Type B pancreatic cell (in vitro differentiated cells): ENCODE measurements around the gene ABI3BP. TPM values are rescaled to one million over a fixed set of nuclear protein-coding genes. Genes with fewer than 3 reads are reported as not detected.
"Not testable (repeated sequence)": the region's sequence is repeated elsewhere in the genome, so short reads cannot be mapped to it uniquely, and the experiment has no call there.

Experiments used
- DNase-seq: peaks from one replicate; pipeline ENCODE4 v3.0.0; 2021; ENCODE audit warnings: mixed read lengths; ENCODE audit not compliant: unreplicated experiment; ENCODE audit errors: extremely low spot score
- H3K27ac Mint-ChIP-seq: 2 replicates; pipeline ENCODE4 v1.8.0; 2021; ENCODE audit warnings: mild to moderate bottlenecking, mixed read lengths
- H3K27me3 Mint-ChIP-seq: 2 replicates; pipeline ENCODE4 v1.8.0; 2021; ENCODE audit warnings: mixed read lengths
- H3K36me3 Mint-ChIP-seq: 2 replicates; pipeline ENCODE4 v1.8.0; 2021; ENCODE audit warnings: mixed read lengths
- H3K4me1 Mint-ChIP-seq: one replicate; pipeline ENCODE4 v1.8.0; 2021; ENCODE audit warnings: mixed read lengths; ENCODE audit not compliant: unreplicated experiment
- H3K4me3 Mint-ChIP-seq: 2 replicates; pipeline ENCODE4 v1.8.0; 2021; ENCODE audit warnings: mild to moderate bottlenecking, mixed read lengths
- H3K9me3 Mint-ChIP-seq: 2 replicates; pipeline ENCODE4 v1.8.0; 2021; ENCODE audit warnings: mixed read lengths
- CTCF ChIP-seq: fragments of 200-600 bp; sonication (generic); conservative IDR thresholded peaks from 2 replicates; pipeline ENCODE4 v1.5.0; 2021; ENCODE audit warnings: antibody characterized with exemption, mild to moderate bottlenecking
- total RNA-seq: library from RNA; stranded (reverse); gene quantifications from 2 replicates; pipeline ENCODE4 v1.2.1, GENCODE V29; 2021; ENCODE audit warnings: low replicate concordance

Gene ABI3BP
- total RNA-seq, 1 donor from 2014 or later: 7.3 TPM

GRCh38 chr3:100947119-100947518, 46.1 kb downstream of the ABI3BP start:
- no peaks in the 10 kb centered on the region for H3K27me3 Mint-ChIP-seq
- DNase-seq: no peak
- no peak overlapping the region for H3K27ac Mint-ChIP-seq
- H3K36me3 Mint-ChIP-seq: no peaks in the 10 kb centered on the region
- no peak for TF ChIP-seq CTCF
- H3K9me3 Mint-ChIP-seq: no peaks in the 10 kb centered on the region
- no peaks in the 10 kb centered on the region for H3K4me1 Mint-ChIP-seq
- no peak overlapping the region for H3K4me3 Mint-ChIP-seq

- H3K9me3 Mint-ChIP-seq, DNase-seq, H3K27ac Mint-ChIP-seq, H3K27me3 Mint-ChIP-seq, H3K4me1 Mint-ChIP-seq, H3K4me3 Mint-ChIP-seq, H3K36me3 Mint-ChIP-seq: not testable (repeated sequence)
These were observed 47.1 kb downstream of the ABI3BP start for GRCh38 chr3:100946096-100946495.

- no peak overlapping the region for H3K4me3 Mint-ChIP-seq
- no peak for DNase-seq
- no peaks in the 10 kb centered on the region for H3K9me3 Mint-ChIP-seq
- no peak for TF ChIP-seq CTCF
- H3K27me3 Mint-ChIP-seq: no peaks in the 10 kb centered on the region
- no peaks in the 10 kb centered on the region for H3K4me1 Mint-ChIP-seq
- H3K27ac Mint-ChIP-seq: no peak overlapping the region
- no peaks in the 10 kb centered on the region for H3K36me3 Mint-ChIP-seq
These were observed 51.8 kb downstream of the ABI3BP start for GRCh38 chr3:100941451-100941850.

- no peaks in the 10 kb centered on the region for H3K36me3 Mint-ChIP-seq
- H3K9me3 Mint-ChIP-seq: no peaks in the 10 kb centered on the region
- no peak overlapping the region for H3K4me3 Mint-ChIP-seq
These were observed 52.2 kb downstream of the ABI3BP start for GRCh38 chr3:100941041-100941440.

GRCh38 chr3:100936931-100937330, 56.3 kb downstream of the ABI3BP start:
- Mint-ChIP-seq H3K36me3 (no peaks in the 10 kb centered on the region), H3K27me3 (no peaks in the 10 kb centered on the region), H3K4me3 (no peak overlapping the region), H3K4me1 (no peaks in the 10 kb centered on the region), H3K9me3 (no peaks in the 10 kb centered on the region), H3K27ac (no peak overlapping the region)
- no peak for DNase-seq
- TF ChIP-seq CTCF: no peak

More at GRCh38 chr3:100941041-100941440, 52.2 kb downstream of the ABI3BP start:
- H3K4me1 Mint-ChIP-seq: no peaks in the 10 kb centered on the region
- H3K27ac Mint-ChIP-seq: no peak overlapping the region
- no peak for DNase-seq
- TF ChIP-seq CTCF: no peak
- no peaks in the 10 kb centered on the region for H3K27me3 Mint-ChIP-seq

- no peaks in the 10 kb centered on the region for H3K9me3 Mint-ChIP-seq
- H3K4me1 Mint-ChIP-seq: no peaks in the 10 kb centered on the region
- no peak overlapping the region for H3K27ac Mint-ChIP-seq
- H3K4me3 Mint-ChIP-seq: no peak overlapping the region
- DNase-seq: no peak
- H3K36me3 Mint-ChIP-seq: no peaks in the 10 kb centered on the region
- no peak for TF ChIP-seq CTCF
- no peaks in the 10 kb centered on the region for H3K27me3 Mint-ChIP-seq
These were observed 60.7 kb downstream of the ABI3BP start for GRCh38 chr3:100932491-100932890.
